Adipose tissue (tissue), 3 donors: ENCODE measurements around the gene CABLES2. TPM values are rescaled to one million over a fixed set of nuclear protein-coding genes. Genes with fewer than 3 reads are reported as not detected.

Source experiments
- H3K27ac ChIP-seq: one replicate; pipeline ENCODE4 v1.5.1; 2013; ENCODE audit warnings: low read depth, low read length
- WGBS, 3 donors: extraction: QIAGEN DNeasy Blood & Tissue Kit; methylation state at CpG; one replicate each; pipeline ENCODE4 v1.1.7; 2013; 5-methylcytosine and 5-hydroxymethylcytosine counted together
- polyA plus RNA-seq, 3 donors: library from polyadenylated mRNA; stranded (reverse); fragments of 200-250 nt; gene quantifications; one replicate each; pipeline ENCODE4 v1.2.3, GENCODE V29; 2013
- donor health status: healthy with polysubstance abuse.
- donor health status: Bipolar disorder and iron deficiency.
- donor health status: healthy.

The CABLES2 gene
- polyA plus RNA-seq, 3 donors: 1.3 to 1.8 (median 1.6) TPM

GRCh38 chr20:62368976-62369814 is 37.9 kb downstream of the CABLES2 start:
- no peak overlapping the region for H3K27ac ChIP-seq

GRCh38 chr20:62368392-62368975 is 38.6 kb downstream of the CABLES2 start:
- 5 to 26% (median 7%) methylated on average over 15 of the region's 15 CpGs for WGBS, 3 donors
- H3K27ac ChIP-seq: no peak overlapping the region

More at GRCh38 chr20:62368976-62369814, 37.9 kb downstream of the CABLES2 start:
- WGBS, 3 donors: 24 to 35% (median 28%) methylated on average over 25 to 28 of the region's 28 CpGs

- WGBS, 3 donors: 2 to 31% (median 2%) methylated on average over 37 of the region's 37 CpGs
- H3K27ac ChIP-seq: no peak overlapping the region
Observed at GRCh38 chr20:62367633-62368391, 39.3 kb downstream of the CABLES2 start.

DNA sequence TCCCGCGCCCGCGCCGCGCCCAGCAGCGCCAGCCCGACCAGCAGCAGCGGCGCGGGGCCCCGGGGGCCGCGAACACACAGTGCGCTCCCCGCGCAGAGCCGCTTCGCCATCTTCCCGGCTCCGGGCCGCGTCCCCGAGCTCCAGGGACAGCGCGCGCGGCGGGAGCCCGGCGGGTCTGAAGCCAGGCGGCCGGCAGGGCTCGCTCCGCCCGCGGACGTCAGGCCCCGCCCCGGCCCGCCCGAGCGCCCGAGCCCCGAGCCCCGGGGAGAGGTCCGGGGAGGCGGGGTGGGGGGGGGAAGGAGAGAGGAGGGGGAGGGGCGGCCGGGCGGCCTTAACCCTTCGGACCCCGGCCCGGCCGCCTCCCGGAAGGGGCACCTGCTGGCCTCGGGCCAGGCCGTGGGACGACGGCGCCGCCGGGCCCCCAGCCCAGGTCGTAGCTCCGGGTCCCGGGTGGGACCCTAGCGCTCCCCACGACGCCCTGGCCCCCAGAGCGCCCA is 39.9 kb downstream of the CABLES2 start, which contains the start of gene LAMA5:
Gene LAMA5 (minus strand): TSS at position 177 of the 497 bp plus-strand sequence. CDS start 67 bp downstream, at position 110.
- H3K27ac ChIP-seq: no peak within 1 kb of the TSS
- 0 to 1% (median 0%) methylated on average over 24 to 54 of the region's 70 CpGs for WGBS, 3 donors

DNA sequence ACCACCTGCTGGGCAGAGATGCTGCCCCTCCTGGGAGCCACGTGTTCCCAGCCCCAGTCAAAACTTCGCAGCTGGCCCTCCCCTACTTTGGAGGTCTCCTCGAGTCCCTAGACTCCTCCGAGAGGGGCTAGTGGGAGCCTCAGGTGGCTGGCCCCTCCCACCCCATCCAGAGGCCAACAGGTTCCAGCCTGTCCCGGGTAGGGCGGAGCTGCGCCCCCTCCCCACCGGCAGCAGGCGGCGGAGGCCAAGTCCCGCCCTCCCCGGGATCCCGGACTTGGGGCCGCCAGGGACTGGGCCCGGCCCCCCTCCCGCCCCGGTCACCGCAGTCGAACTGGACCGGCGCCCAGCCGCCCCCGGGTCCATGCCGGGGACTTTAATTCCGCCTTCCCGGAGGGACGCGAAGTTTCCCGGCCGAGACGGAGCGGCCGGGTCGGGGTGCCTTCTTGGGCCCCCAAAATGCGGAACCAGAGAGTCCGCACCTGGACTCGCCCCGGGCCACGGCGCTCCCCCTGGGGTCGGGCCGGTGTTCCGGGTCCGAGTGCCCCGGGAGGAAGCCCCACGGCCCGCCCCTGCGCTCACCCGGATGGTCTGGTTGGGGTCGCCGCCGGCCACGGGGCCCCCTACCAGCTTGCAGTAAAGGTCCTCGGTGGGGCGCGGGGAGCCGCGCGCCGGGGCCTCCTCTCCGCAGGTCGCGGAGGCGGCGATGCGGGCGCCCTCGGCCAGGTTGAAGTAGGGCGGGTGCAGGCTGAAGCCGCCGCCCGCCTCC is 40.5 kb downstream of the CABLES2 start:
- no peak overlapping the region for H3K27ac ChIP-seq
- 1 to 2% (median 1%) methylated on average over 55 to 72 of the region's 72 CpGs for WGBS, 3 donors

DNA sequence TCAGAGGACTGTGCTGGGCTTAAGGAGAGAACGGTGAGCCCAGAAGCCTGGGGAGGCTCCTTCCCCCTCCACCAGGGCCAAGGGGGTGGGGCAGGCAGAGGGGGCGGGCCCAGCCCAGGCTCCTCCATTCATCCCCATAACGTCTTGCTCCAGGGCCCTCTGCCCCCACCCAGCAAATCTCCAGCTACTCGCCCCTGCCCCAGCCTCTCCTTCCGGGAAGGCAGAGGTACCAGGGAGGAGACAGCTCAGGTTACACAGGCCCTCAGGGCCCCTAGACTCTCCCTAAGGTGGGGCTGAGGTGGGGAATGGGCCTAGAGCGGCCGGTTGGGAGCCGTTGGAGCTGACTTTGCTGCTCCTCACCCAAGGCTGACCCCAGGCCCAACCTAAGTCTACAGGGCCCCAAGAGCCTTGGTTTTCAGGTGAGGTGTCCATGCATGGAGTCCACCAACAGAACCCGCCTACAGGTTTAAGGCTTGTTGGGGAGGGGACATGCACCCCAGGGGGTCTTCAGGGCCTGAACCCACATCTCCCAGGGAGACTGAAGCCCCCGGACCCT is 41.2 kb downstream of the CABLES2 start:
- no peak overlapping the region for H3K27ac ChIP-seq
- 22 to 37% (median 31%) methylated on average over 8 to 10 of the region's 10 CpGs for WGBS, 3 donors

- H3K27ac ChIP-seq: no peak overlapping the region
- WGBS, 3 donors: 42 to 69% (median 58%) methylated on average over 27 of the region's 27 CpGs
Observed at GRCh38 chr20:62364911-62365736, 42.0 kb downstream of the CABLES2 start.

- 67 to 80% (median 70%) methylated on average over 21 to 22 of the region's 22 CpGs for WGBS, 3 donors
- no peak overlapping the region for H3K27ac ChIP-seq
Observed at GRCh38 chr20:62363920-62364851, 42.9 kb downstream of the CABLES2 start.

- H3K27ac ChIP-seq: no peak overlapping the region
- WGBS, 3 donors: 68 to 77% (median 71%) methylated on average over 19 to 20 of the region's 20 CpGs
Observed at GRCh38 chr20:62362991-62363919, 43.8 kb downstream of the CABLES2 start.

- H3K27ac ChIP-seq: no peak overlapping the region
- WGBS, 3 donors: 72 to 79% (median 75%) methylated on average over 13 of the region's 13 CpGs
Observed at GRCh38 chr20:62362590-62362940, 44.5 kb downstream of the CABLES2 start.

GRCh38 chr20:62361799-62362589 is 45.1 kb downstream of the CABLES2 start:
- WGBS, 3 donors: 74 to 85% (median 79%) methylated on average over 34 of the region's 34 CpGs
- H3K27ac ChIP-seq: no peak overlapping the region

GRCh38 chr20:62360854-62361798 is 46.0 kb downstream of the CABLES2 start:
- no peak overlapping the region for H3K27ac ChIP-seq
- WGBS, 3 donors: 56 to 73% (median 68%) methylated on average over 25 of the region's 25 CpGs

DNA sequence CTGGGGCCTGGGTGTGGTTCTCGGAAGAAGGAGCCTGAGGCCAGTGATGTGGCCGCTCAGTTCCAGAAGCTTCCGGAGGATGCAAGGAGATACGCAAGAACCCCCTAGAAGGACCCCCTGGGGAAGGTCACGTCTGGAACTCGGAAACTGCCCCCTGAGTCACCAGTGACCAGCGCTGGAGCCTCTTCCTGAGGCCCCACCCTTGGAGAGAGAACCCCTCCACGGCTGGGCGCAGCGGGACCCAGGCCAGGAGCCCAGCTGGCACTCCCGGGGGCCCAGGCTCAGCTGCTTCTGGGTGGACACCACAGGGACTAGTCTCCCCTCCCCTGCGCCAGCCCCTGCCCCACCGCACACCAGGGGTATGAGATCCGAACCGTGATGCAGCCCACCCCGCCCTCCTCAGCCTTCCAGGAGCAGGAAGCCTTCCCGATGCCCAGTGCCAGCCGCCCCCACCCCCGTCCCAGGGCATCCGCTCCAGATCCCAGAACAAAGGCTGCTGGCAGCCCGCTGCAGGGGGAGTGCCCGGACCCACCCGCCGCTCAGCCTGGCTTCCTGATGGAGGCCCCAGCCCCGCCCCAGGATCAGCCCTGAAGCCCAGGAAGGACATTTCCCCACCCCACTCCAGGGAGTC is 47.5 kb downstream of the CABLES2 start:
- WGBS, 3 donors: 55 to 76% (median 56%) methylated on average over 25 of the region's 25 CpGs
- no peak overlapping the region for H3K27ac ChIP-seq
